K562 (cell line): ENCODE results near the gene PRPF18. TPM values are rescaled to one million over a fixed set of nuclear protein-coding genes. Genes with fewer than 3 reads are reported as not detected.

Experiments
- ATAC-seq: fragments of 200-7000 bp; cut with Tn5 transposase; 3 replicates; pipeline ENCODE4 v1.9.1; 2020; ENCODE audit warnings: moderate library complexity
- BruUV-seq: library from RNA; stranded (reverse); fragments of 400-500 nt; replicated peaks from 2 replicates; lab custom pipeline; 2021; lab: Mats Ljungman, UMichigan
- CTCF ChIA-PET: fragments of 300-600 bp; formaldehyde crosslinking; extraction: SDS; loops from one replicate; lab custom pipeline; 2021; ENCODE audit warnings: low intra/inter-chr PET ratio; lab: Yijun Ruan, JAX
- POLR2A ChIA-PET: fragments of 300-600, 350-650 bp; sonication (Branson Sonifier 250); formaldehyde crosslinking; extraction: SDS; loops from one replicate; lab custom pipeline; 2021; ENCODE audit warnings: antibody characterized with exemption, inconsistent platforms; lab: Yijun Ruan, JAX
- DNase-seq, 4 experiments: peaks; one replicate each; pipeline versions ENCODE4 v3.0.0 to v3.0.0-alpha.2; 2011 to 2018; ENCODE audit warnings: low spot score in 3 of 4, mixed read lengths in 3 of 4; ENCODE audit errors: extremely low read depth in 1 of 4
- FAIRE-seq: peaks from 2 replicates; lab custom pipeline; 2011; peaks lifted over from hg19 to GRCh38; lab: Jason Lieb, UNC
- H2AFZ ChIP-seq: 2 replicates; pipeline ENCODE4 v1.6.0; 2011; ENCODE audit warnings: low read depth, low read length, control low read depth, inconsistent platforms
- H3K27ac ChIP-seq: fragments of 200-600 bp; 3 replicates; pipeline ENCODE4 v1.8.0; 2011; ENCODE audit warnings: low read depth, mild to moderate bottlenecking, control low read depth, inconsistent platforms, low read length, moderate library complexity, mixed read lengths; ENCODE audit errors: extremely low read depth
- H3K27me3 ChIP-seq, 2 experiments: fragments of 300-600 bp in 1 of 2; 2 replicates in 1 of 2; 3 replicates in 1 of 2; pipeline versions ENCODE4 v1.6.0 to v1.8.0; 2011; ENCODE audit warnings: inconsistent platforms in 2 of 2, low read length in 2 of 2, mild to moderate bottlenecking in 1 of 2, mixed read lengths in 1 of 2, moderate library complexity in 1 of 2; ENCODE audit not compliant: control insufficient read depth in 2 of 2, insufficient read depth in 2 of 2
- H3K36me3 ChIP-seq: fragments of 300-600 bp; 3 replicates; pipeline ENCODE4 v1.8.0; 2011; ENCODE audit warnings: mild to moderate bottlenecking, low read length, inconsistent platforms; ENCODE audit not compliant: control insufficient read depth, insufficient read depth
- H3K4me1 ChIP-seq, 2 experiments: fragments of 200-600 bp in 1 of 2; replicated peaks in 1 of 2; 2 replicates in 1 of 2; 3 replicates in 1 of 2; pipeline versions ENCODE4 v1.5.1 to v1.8.0; 2011; ENCODE audit warnings: inconsistent platforms in 2 of 2, low read length in 2 of 2, mild to moderate bottlenecking in 1 of 2, mixed read lengths in 1 of 2, moderate library complexity in 1 of 2; ENCODE audit not compliant: control insufficient read depth in 2 of 2, insufficient read depth in 2 of 2
- H3K4me2 ChIP-seq: 2 replicates; pipeline ENCODE4 v1.6.1; 2011; ENCODE audit warnings: low read length, control low read depth, inconsistent platforms, mixed read lengths; ENCODE audit not compliant: insufficient read depth
- H3K4me3 ChIP-seq: fragments of 200-600 bp; sonication (generic), shearing (Covaris generic); 2 replicates; pipeline ENCODE4 v1.5.1; 2016; ENCODE audit warnings: control low read depth, inconsistent platforms
- H3K79me2 ChIP-seq: fragments of 200-600 bp; 3 replicates; pipeline ENCODE4 v1.8.0; 2011; ENCODE audit warnings: low read length, inconsistent platforms; ENCODE audit not compliant: control insufficient read depth, insufficient read depth
- H3K9ac ChIP-seq, 2 experiments: 2 replicates each; pipeline versions ENCODE4 v1.6.0 to v1.6.1; 2011; ENCODE audit warnings: low read depth in 2 of 2, low read length in 2 of 2, control low read depth in 1 of 2, inconsistent platforms in 1 of 2, mild to moderate bottlenecking in 1 of 2, mixed read lengths in 1 of 2; ENCODE audit not compliant: insufficient read depth in 1 of 2
- H3K9me1 ChIP-seq: one replicate; pipeline ENCODE4 v1.6.0; 2011; ENCODE audit warnings: inconsistent platforms, mild to moderate bottlenecking, low read length, moderate library complexity; ENCODE audit not compliant: control insufficient read depth, insufficient read depth
- H3K9me3 ChIP-seq: replicated peaks from 2 replicates; pipeline ENCODE4 v1.5.1; 2011; ENCODE audit warnings: low read depth, low read length, inconsistent platforms; ENCODE audit not compliant: control insufficient read depth, insufficient read depth
- H4K20me1 ChIP-seq: replicated peaks from 2 replicates; pipeline ENCODE4 v1.6.1; 2011; ENCODE audit warnings: low read length, inconsistent platforms, mixed read lengths; ENCODE audit not compliant: control insufficient read depth, insufficient read depth
- ETV6 ChIP-seq, 3 experiments: fragments of 150-350 bp in 1 of 3; sonication (generic) in 1 of 3; formaldehyde crosslinking in 1 of 3; IDR thresholded peaks; 2 replicates each; pipeline versions ENCODE4 v1.6.1 to v1.8.0; 2014 to 2022; ENCODE audit warnings: borderline replicate concordance in 2 of 3, low read depth in 2 of 3, antibody characterized with exemption in 1 of 3, low read length in 1 of 3, mild to moderate bottlenecking in 1 of 3, missing genetic modification reagents in 1 of 3
- HNRNPH1 ChIP-seq: fragments of 200-400 bp; formaldehyde crosslinking; optimal IDR thresholded peaks from 2 replicates; pipeline ENCODE3; 2017; ENCODE audit warnings: low read depth, mild to moderate bottlenecking, low read length, moderate library complexity
- KDM2B ChIP-seq: fragments of 250-450 bp; sonication (Bioruptor Pico); IDR thresholded peaks from 2 replicates; pipeline ENCODE4 v1.8.0; 2021; ENCODE audit warnings: mild to moderate bottlenecking, moderate library complexity
- RFX5 ChIP-seq: IDR thresholded peaks from 2 replicates; pipeline ENCODE4 v1.6.1; 2011; ENCODE audit warnings: low read depth, mild to moderate bottlenecking, improper control_type of control experiment, low read length
- SMARCE1 ChIP-seq: fragments of 450-650 bp; IDR thresholded peaks from 2 replicates; pipeline ENCODE4 v1.7.1; 2016; ENCODE audit warnings: mild to moderate bottlenecking
- TAL1 ChIP-seq: fragments of 450-650 bp; IDR thresholded peaks from 2 replicates; pipeline ENCODE4 v1.6.1; 2016; ENCODE audit warnings: mild to moderate bottlenecking
- ZEB2 ChIP-seq: fragments of 450-650 bp; IDR thresholded peaks from 2 replicates; pipeline ENCODE4 v1.6.1; 2016
- ZFP30 ChIP-seq: fragments of 250-450 bp; sonication (Bioruptor Pico); IDR thresholded peaks from 2 replicates; pipeline ENCODE4 v1.8.0; 2022; ENCODE audit warnings: moderate library complexity, mild to moderate bottlenecking, inconsistent platforms, borderline replicate concordance
- ZNF184 ChIP-seq: sonication (generic); formaldehyde crosslinking; IDR thresholded peaks from 2 replicates; pipeline ENCODE4 v1.5.0; 2020; ENCODE audit warnings: missing genetic modification reagents
- ZNF445 ChIP-seq: fragments of 250-450 bp; sonication (Bioruptor Pico); IDR thresholded peaks from 2 replicates; pipeline ENCODE4 v1.4.0; 2020; ENCODE audit warnings: low read depth, mild to moderate bottlenecking, moderate library complexity
- WGBS: fragments of 100-300 bp; shearing (Covaris generic); methylation state at CpG from one replicate; pipeline ENCODE4 v1.1.6; 2016; ENCODE audit warnings: low coverage, mixed read lengths; ENCODE audit not compliant: insufficient coverage; ENCODE audit errors: missing lambda C conversion rate; 5-methylcytosine and 5-hydroxymethylcytosine counted together
- in situ Hi-C: fragments of 300-500 bp; cut with MboI; formaldehyde crosslinking; loops from 4 replicates; pipeline ENCODE4 v1.15.0; 2018; ENCODE audit warnings: inconsistent platforms, mixed read lengths
- intact Hi-C: fragments of 100-400 bp; cut with micrococcal nuclease; formaldehyde crosslinking; loops from 2 replicates; pipeline ENCODE4 v1.14.2; 2022
- polyA plus RNA-seq, 8 experiments: library from polyadenylated mRNA; depleted of rRNA in 4 of 8; stranded (reverse) in 5 of 8; unstranded in 3 of 8; fragments of >200 nt; fragmentation: Nextera tagmentation in 2 of 8; fragmentation: Illumina TruSeq in 1 of 8; extraction: Ambion mirVana in 2 of 8; extraction: Trizol in 1 of 8; gene quantifications; 2 replicates each; pipeline versions ENCODE4 v1.2.1 to v1.2.3, GENCODE V29; 2011 to 2014; ENCODE audit warnings: inconsistent platforms in 1 of 8, missing spikeins in 1 of 8
- total RNA-seq, 7 experiments: library from RNA; depleted of rRNA in 6 of 7; stranded (reverse); fragments of >200 nt in 6 of 7; fragmentation: Illumina TruSeq in 2 of 7; extraction: Trizol in 2 of 7; gene quantifications; 2 replicates each; pipeline versions ENCODE4 v1.2.1 to v1.2.3, GENCODE V29; 2011 to 2021; ENCODE audit warnings: low replicate concordance in 1 of 7
- TF ChIP-seq, protein P1 (sequence below), 2 experiments: IDR thresholded peaks; 2 replicates each; pipeline ENCODE4 v1.6.1; 2012; ENCODE audit warnings: improper control_type of control experiment in 2 of 2, low read depth in 2 of 2, low read length in 2 of 2, borderline replicate concordance in 1 of 2
- TF ChIP-seq, protein P2 (sequence below): fragments of 450-650 bp; IDR thresholded peaks from 2 replicates; pipeline ENCODE4 v1.7.0; 2016; ENCODE audit warnings: borderline replicate concordance
- TF ChIP-seq, protein P3 (sequence below): sonication (generic); IDR thresholded peaks from 2 replicates; pipeline ENCODE4 v1.6.1; 2016
- TF ChIP-seq, protein P4 (sequence below), 2 experiments: IDR thresholded peaks; 2 replicates each; pipeline ENCODE4 v1.6.1; 2011; ENCODE audit warnings: borderline replicate concordance in 1 of 2, control low read depth in 1 of 2, low read depth in 1 of 2, low read length in 1 of 2, mild to moderate bottlenecking in 1 of 2, mixed read lengths in 1 of 2, moderate library complexity in 1 of 2; ENCODE audit not compliant: insufficient read depth in 1 of 2, insufficient read length in 1 of 2, poor library complexity in 1 of 2, severe bottlenecking in 1 of 2; ENCODE audit errors: extremely low read depth in 1 of 2
- TF ChIP-seq, protein P5 (sequence below): fragments of 450-650 bp; formaldehyde crosslinking; IDR thresholded peaks from 2 replicates; pipeline ENCODE4 v1.4.0; 2022; ENCODE audit warnings: mild to moderate bottlenecking, moderate library complexity

The PRPF18 gene
- total and polyA plus RNA-seq, 9 of the 15 experiments (the other 6 are each of a cell fraction or from before 2014, with no cell fraction given) = 14.0 to 30.6 (median 23.1) TPM

DNA sequence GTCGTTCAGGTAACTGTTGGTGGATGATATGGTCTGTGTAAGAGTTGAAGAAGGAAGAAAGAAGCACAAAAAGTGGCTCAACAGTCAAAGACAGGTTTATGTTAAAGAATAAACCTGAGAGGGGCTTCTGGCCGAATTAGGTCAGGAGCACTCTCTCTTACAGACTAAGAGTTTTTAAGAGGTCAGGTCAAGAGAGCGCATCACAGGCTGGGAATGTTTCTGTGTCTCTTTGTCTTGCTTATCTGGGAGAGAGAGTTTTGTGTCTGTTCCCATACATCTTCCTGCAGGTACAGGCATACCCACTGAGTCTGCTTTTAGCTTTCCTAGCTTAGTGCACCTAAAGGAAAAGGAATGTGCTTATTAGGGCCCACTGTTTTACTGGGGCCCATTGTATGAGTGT, 22.2 kb upstream of the PRPF18 start:
- Histone ChIP-seq H3K4me1 (no peaks in the 10 kb centered on the region), H4K20me1 (no peaks in the 10 kb centered on the region), H2AFZ (no peak overlapping the region), H3K4me2 (no peak overlapping the region), H3K79me2 (no peaks in the 10 kb centered on the region), H3K9ac (no peak overlapping the region), H3K27ac (no peak overlapping the region), H3K4me3 (no peak overlapping the region), H3K9me1 (no peaks in the 10 kb centered on the region), H3K9me3 (no peaks in the 10 kb centered on the region; the same call in 1 of the 2 replicates), H3K36me3 (no peaks in the 10 kb centered on the region), H3K27me3 (peaks cover 0 to 5% of the 10 kb centered on the region in 2 experiments; a peak in 2 of 5 replicates)
- WGBS = 3% methylated on average over 3 of the region's 3 CpGs
- in situ Hi-C loops = no loop called here
- ChIA-PET CTCF (no interaction called here), POLR2A (interaction anchor here (0.7 kb wide), 1 partner anchor 557 kb away, joined by 3 read pairs; no protein-coding TSS in a partner anchor)
- ATAC-seq (no peak), FAIRE-seq (no peak), DNase-seq (no peak)
- intact Hi-C loops = no loop called here
- no TSS peak for BruUV-seq
- TF ChIP-seq ZNF445 (CRISPR knock-in tag) (no peak), HNRNPH1 (no peak), ETV6 (IDR thresholded peaks at IDR 0.05; ENCODE audit: borderline replicate concordance in 1 of 2, low read depth in 2 of 2, low read length in 1 of 2) (no peak), ETV6 (CRISPR knock-in tag; IDR thresholded peaks at IDR 0.05; ENCODE audit: borderline replicate concordance) (no peak), ZEB2 (no peak), KDM2B (no peak), ZFP30 (CRISPR knock-in tag) (no peak), TAL1 (no peak), ZNF184 (no peak), SMARCE1 (no peak), RFX5 (no peak)
- TF ChIP-seq, protein P1, sequence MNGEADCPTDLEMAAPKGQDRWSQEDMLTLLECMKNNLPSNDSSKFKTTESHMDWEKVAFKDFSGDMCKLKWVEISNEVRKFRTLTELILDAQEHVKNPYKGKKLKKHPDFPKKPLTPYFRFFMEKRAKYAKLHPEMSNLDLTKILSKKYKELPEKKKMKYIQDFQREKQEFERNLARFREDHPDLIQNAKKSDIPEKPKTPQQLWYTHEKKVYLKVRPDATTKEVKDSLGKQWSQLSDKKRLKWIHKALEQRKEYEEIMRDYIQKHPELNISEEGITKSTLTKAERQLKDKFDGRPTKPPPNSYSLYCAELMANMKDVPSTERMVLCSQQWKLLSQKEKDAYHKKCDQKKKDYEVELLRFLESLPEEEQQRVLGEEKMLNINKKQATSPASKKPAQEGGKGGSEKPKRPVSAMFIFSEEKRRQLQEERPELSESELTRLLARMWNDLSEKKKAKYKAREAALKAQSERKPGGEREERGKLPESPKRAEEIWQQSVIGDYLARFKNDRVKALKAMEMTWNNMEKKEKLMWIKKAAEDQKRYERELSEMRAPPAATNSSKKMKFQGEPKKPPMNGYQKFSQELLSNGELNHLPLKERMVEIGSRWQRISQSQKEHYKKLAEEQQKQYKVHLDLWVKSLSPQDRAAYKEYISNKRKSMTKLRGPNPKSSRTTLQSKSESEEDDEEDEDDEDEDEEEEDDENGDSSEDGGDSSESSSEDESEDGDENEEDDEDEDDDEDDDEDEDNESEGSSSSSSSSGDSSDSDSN (IDR thresholded peaks at IDR 0.05; ENCODE audit: borderline replicate concordance in 1 of 2, low read depth in 2 of 2, low read length in 2 of 2) = no peak
- TF ChIP-seq, protein P2, sequence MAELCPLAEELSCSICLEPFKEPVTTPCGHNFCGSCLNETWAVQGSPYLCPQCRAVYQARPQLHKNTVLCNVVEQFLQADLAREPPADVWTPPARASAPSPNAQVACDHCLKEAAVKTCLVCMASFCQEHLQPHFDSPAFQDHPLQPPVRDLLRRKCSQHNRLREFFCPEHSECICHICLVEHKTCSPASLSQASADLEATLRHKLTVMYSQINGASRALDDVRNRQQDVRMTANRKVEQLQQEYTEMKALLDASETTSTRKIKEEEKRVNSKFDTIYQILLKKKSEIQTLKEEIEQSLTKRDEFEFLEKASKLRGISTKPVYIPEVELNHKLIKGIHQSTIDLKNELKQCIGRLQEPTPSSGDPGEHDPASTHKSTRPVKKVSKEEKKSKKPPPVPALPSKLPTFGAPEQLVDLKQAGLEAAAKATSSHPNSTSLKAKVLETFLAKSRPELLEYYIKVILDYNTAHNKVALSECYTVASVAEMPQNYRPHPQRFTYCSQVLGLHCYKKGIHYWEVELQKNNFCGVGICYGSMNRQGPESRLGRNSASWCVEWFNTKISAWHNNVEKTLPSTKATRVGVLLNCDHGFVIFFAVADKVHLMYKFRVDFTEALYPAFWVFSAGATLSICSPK = no peak
- TF ChIP-seq, protein P3, sequence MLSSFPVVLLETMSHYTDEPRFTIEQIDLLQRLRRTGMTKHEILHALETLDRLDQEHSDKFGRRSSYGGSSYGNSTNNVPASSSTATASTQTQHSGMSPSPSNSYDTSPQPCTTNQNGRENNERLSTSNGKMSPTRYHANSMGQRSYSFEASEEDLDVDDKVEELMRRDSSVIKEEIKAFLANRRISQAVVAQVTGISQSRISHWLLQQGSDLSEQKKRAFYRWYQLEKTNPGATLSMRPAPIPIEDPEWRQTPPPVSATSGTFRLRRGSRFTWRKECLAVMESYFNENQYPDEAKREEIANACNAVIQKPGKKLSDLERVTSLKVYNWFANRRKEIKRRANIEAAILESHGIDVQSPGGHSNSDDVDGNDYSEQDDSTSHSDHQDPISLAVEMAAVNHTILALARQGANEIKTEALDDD = no peak
- TF ChIP-seq, protein P4, sequence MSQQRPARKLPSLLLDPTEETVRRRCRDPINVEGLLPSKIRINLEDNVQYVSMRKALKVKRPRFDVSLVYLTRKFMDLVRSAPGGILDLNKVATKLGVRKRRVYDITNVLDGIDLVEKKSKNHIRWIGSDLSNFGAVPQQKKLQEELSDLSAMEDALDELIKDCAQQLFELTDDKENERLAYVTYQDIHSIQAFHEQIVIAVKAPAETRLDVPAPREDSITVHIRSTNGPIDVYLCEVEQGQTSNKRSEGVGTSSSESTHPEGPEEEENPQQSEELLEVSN (IDR thresholded peaks at IDR 0.05; ENCODE audit: borderline replicate concordance in 1 of 2, extremely low read depth in 1 of 2, insufficient read depth in 1 of 2, insufficient read length in 1 of 2, low read depth in 1 of 2, low read length in 1 of 2, poor library complexity in 1 of 2, severe bottlenecking in 1 of 2) = no peak
- TF ChIP-seq, protein P5, sequence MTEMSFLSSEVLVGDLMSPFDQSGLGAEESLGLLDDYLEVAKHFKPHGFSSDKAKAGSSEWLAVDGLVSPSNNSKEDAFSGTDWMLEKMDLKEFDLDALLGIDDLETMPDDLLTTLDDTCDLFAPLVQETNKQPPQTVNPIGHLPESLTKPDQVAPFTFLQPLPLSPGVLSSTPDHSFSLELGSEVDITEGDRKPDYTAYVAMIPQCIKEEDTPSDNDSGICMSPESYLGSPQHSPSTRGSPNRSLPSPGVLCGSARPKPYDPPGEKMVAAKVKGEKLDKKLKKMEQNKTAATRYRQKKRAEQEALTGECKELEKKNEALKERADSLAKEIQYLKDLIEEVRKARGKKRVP (CRISPR knock-in tag) = no peak
